ENCODE data around the gene PPIF. TPM values are rescaled to one million over a fixed set of nuclear protein-coding genes. Genes with fewer than 3 reads are reported as not detected.

The PPIF gene
- total RNA-seq, 1 experiment from 2014 or later, result 59.0 TPM

DNA sequence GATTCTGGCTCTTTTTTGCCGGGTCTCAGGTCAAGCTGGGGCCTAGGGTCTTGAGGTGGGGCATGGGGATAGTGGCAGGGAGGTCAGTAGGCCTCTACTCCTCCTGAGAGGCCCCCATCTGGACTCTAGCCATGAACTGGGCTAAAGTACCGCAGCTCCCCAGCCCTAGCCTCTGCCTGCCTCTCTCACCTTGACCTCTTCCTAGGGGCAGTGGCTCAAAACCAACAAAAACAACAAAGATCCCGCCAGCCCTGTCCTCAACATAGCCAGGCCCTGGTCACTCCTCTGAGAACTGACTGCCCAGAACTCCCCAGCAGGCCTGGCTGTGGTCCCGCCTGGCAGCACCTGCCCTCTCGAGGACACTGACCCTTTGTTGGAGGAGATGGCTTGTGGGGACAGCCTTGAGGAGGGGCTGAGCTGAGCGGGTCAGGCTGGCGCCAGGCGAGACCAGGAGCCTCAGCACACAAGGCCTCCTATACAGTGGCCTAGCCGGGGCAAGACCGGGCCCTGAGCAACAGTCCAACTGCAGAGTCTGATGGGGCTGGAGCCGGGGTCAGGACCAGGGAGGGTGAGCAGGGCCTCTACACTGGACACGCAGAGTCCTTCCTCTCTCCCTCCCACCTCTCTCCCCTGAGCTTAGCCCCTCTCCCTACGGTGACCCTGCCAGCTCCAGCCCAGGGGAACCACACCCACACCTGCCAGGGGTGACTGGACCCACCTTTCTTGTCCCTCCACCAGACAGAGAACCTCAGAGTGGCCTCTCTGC, 11.6 kb upstream of the PPIF start:
- H3K9me3 ChIP-seq (ENCODE audit: control insufficient read depth, insufficient read depth, low read depth, low read length), result no peaks in the 10 kb centered on the region; the same call in 1 of the 2 replicates
- DNase-seq (ENCODE audit: low read depth, low spot score) (no peak), ATAC-seq (0 out of 2 replicates have a peak, but pooled peaks have one; percentile 22)
- H3K27ac ChIP-seq (ENCODE audit: low read length), result no peak overlapping the region
- BruUV-seq (replicated peaks), result no TSS peak
- in situ Hi-C loops (cut with HindIII; ENCODE audit: low pct_unique_long_range_greater_than_20kb, low sequenced_read_pairs), result no loop called here
- no peaks in the 10 kb centered on the region for H3K27me3 ChIP-seq (ENCODE audit: control insufficient read depth, insufficient read depth, low read length)
- ChIA-PET CTCF (no interaction called here), POLR2A (no interaction called here)
- H3K36me3 ChIP-seq (ENCODE audit: control insufficient read depth, insufficient read depth, low read length), result no peaks in the 10 kb centered on the region
- TF ChIP-seq REST (IDR thresholded peaks at IDR 0.05; ENCODE audit: insufficient read depth in 1 of 2, low read depth in 2 of 2, low read length in 1 of 2) (no peak), TCF7L2 (IDR thresholded peaks at IDR 0.05; ENCODE audit: low read depth, low read length) (no peak), POLR2AphosphoS5 (IDR thresholded peaks at IDR 0.05; ENCODE audit: low read depth, low read length) (no peak), SIN3A (IDR thresholded peaks at IDR 0.05; ENCODE audit: borderline replicate concordance, insufficient read depth, low read depth, low read length) (no peak), CTCF (IDR thresholded peaks at IDR 0.05) (no peak)
- no peaks in the 10 kb centered on the region for H3K4me1 ChIP-seq (ENCODE audit: control insufficient read depth, insufficient read depth, low read length)
- H3K4me3 ChIP-seq (ENCODE audit: low read depth in 2 of 2, low read length in 2 of 2), result no peak overlapping the region
- intact Hi-C loops (cut with micrococcal nuclease; ENCODE audit: unreplicated experiment), result no loop called here

- H3K9me3 ChIP-seq (ENCODE audit: control insufficient read depth, insufficient read depth, low read depth, low read length), result no peaks in the 10 kb centered on the region; the same call in 1 of the 2 replicates
- TF ChIP-seq POLR2AphosphoS5 (IDR thresholded peaks at IDR 0.05; ENCODE audit: low read depth, low read length) (no peak), SIN3A (IDR thresholded peaks at IDR 0.05; ENCODE audit: borderline replicate concordance, insufficient read depth, low read depth, low read length) (no peak), REST (IDR thresholded peaks at IDR 0.05; ENCODE audit: insufficient read depth in 1 of 2, low read depth in 2 of 2, low read length in 1 of 2) (no peak), TCF7L2 (IDR thresholded peaks at IDR 0.05; ENCODE audit: low read depth, low read length) (no peak), CTCF (IDR thresholded peaks at IDR 0.05) (no peak)
- H3K4me3 ChIP-seq (ENCODE audit: low read depth in 2 of 2, low read length in 2 of 2), result no peak overlapping the region
- ATAC-seq (no peak), DNase-seq (ENCODE audit: low read depth, low spot score) (no peak)
- H3K36me3 ChIP-seq (ENCODE audit: control insufficient read depth, insufficient read depth, low read length), result no peaks in the 10 kb centered on the region
- in situ Hi-C loops (cut with HindIII; ENCODE audit: low pct_unique_long_range_greater_than_20kb, low sequenced_read_pairs), result no loop called here
- ChIA-PET CTCF (no interaction called here), POLR2A (interaction anchor here (0.6 kb wide), 1 partner anchor 15 kb away, joined by 3 read pairs; no protein-coding TSS in a partner anchor)
- H3K27ac ChIP-seq (ENCODE audit: low read length), result no peak overlapping the region
- H3K4me1 ChIP-seq (ENCODE audit: control insufficient read depth, insufficient read depth, low read length), result no peaks in the 10 kb centered on the region
- intact Hi-C loops (cut with micrococcal nuclease; ENCODE audit: unreplicated experiment), result no loop called here
- BruUV-seq (replicated peaks), result no TSS peak
- no peaks in the 10 kb centered on the region for H3K27me3 ChIP-seq (ENCODE audit: control insufficient read depth, insufficient read depth, low read length)
Measured at GRCh38 chr10:79336276-79336675, 11.0 kb upstream of the PPIF start.

Measured in Panc1 (cell line).